TTC549 (cell line): Measurements from ENCODE around the gene DVL1.
"Not testable (repeated sequence)": the region's sequence is repeated elsewhere in the genome, so short reads cannot be mapped to it uniquely, and the experiment has no call there.

Experiments used
- FAIRE-seq: peaks from 2 replicates; lab custom pipeline; 2012; peaks lifted over from hg19 to GRCh38; lab: Jason Lieb, UNC

Gene DVL1

DNA sequence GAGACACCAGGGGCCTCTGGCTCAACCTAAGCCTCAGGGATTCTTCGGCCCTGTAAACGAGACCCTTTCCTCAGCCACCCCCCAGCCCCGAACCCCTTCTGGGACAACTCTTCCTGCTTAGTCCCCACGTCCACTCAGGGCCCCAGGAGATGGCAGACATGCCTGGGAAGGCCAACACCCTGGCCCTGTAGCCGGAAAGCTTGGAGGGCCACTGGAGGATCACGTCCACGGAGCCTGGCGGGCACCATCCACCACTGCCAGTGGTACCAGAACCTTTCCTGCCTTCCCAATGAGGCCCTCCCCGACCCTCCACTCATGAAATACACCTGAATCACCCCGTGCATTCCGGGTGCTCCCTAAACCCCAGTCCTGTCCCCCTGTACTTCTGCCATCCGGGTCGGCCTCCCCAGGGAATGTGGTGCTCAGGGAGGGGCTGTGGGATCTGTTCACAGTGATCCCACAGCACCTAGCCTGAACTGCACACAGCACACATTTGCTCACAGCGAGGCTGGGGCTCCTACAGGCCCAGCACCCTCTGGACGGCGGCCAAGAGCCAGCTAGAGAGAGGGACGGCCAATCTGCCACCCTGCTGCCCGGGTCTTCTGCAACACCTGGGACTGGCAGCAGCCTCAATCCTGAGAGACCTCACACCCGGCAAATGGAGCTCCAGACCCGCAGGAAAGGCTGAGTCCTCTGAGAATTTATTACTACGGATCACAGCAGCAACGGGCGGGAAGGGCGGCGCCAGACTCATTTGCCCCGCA, 24.0 kb upstream of the DVL1 start:
- FAIRE-seq = no peak

DNA sequence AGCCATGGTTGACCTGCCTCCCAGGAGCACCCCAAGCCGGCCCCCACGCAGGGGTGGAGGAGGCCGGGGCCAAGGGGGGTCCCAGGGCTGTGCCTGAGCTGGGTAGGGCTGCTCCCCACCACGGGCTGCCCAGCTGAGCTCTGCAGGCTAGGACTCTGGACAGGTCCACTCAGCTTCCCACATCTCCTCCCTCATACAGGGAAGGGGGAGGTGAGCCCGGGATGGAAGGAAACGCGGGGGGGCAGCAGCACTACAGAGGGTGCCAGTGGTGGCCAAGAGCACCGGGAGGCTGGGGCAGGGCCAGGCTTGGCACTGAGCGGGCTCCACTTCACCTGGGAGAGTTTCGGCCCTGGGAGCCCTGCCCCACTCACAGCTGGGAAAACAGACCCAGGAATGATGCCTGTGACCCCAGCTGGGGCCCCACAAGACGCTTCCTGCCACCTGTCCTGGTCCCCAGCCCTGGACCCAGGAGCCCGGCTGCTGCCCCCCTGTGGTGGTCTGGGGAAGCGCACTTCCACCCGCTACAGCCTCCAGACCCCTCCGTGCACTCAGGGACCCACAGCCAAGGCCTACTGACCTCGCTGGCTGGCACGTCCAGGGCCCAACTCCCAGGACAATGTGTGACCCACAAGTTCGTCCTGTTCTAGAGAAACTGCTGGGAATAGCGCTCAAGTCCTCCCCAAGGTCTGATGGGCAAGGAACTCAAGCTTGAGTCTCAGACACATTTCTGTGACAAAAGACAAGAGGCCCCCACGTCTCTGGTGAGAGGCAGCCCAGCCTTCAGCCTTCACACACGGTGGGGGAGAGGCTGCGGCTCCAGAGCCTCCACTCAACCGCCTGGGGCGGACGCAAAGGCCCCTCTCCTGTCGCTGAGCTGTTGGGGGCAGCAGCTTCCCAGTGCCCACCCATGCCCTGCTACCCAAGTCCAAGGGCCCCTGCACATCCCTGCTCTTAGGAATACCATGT, 22.8 kb upstream of the DVL1 start:
- FAIRE-seq = no peak

DNA sequence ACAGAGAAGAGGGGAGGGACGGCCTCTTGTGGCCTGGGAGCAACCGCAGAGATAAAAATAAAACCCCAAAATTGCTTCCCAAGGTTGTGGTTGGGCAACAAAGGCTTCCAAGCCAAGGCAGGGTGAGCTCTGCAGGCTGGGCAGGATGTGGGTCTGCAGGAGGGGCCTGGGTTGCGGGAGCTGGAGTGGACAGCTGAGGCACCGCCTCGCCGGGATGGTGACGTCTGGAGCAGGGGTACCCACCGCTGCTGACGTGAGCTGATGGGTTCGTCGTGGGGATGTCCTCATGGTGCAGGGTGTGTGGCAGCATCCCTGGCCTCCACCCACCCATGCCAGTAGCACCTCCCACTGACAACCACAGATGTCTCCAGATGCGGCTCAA, 22.1 kb upstream of the DVL1 start:
- no peak for FAIRE-seq

DNA sequence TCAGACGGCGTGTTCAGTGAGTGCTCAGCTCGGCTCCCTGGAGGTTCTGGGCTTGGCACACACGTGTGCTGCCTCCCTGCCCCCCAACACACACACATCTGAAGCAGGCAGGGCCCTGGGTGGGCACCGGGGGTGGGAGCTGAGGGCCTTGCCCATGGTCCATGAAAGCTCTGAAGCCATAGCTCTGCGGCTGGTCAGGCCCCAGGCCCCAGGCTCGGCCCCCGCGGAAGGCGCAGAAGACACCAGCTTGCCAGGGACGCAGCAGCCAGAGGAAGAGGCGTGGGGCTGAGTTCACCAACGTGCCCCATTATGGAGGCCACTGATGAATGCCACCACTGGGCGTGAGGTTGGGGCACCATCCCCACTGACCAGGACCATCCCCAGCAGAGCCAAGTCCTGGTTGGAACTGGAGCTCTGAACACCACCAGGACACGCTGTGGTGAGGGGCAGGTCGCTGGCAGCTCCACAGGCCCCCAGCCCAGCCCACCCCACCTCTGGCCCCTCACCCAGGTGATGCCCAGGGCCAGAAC, 21.6 kb upstream of the DVL1 start:
- FAIRE-seq = no peak

DNA sequence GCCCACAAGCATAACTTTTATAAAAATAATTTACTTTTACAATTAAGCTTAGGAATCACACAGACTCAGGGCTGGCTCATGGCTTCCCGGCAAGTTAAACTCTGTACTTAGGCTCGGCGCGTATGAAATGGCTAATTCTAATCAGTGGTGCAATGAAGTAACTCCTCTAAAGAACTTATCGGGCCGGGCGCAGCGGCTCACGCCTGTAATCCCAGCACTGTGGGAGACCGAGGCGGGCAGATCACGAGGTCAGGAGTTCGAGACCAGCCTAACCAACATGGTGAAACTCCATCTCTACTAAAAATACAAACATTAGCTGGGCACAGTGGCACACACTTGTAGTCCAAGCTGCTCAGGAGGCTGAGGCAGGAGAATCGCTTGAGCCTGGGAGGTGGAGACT, 20.9 kb upstream of the DVL1 start:
- FAIRE-seq = not testable (repeated sequence)

DNA sequence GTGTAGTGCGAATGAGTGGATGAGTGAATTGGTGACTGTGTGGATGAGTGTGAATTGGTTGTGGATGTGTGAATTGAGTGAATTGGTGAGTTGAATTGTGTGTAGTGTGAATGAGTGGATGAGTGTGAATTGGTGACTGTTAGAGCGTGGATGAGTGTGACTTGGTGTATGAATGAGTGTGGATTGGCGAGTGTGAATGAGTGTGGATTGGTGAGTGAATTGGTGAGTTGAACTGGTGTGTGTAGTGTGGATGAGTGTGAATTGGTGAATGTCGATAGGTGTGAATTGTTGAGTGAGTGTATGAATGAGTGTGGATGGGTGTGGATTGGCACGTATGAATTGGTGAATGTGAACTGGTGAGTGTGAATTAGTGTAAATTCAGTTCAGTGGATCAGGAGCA, 18.1 kb upstream of the DVL1 start:
- FAIRE-seq = no peak

DNA sequence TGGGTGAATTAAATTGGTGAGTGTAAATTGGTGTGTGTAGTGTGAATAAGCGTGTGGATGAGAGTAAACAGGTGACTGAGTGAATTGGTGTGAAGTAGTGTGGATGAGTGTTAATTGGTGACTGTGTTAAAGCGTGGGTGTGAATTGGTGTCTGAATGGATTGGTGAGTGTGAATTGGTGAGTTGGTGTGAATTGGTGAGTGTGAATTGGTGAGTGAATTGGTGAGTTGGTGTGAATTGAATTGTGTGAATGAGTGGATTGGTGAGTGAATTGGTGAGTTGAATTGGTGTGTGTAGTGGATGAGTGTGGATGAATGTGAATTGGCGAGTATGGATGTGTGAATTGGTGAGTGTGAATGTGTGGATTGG, 17.5 kb upstream of the DVL1 start:
- FAIRE-seq = no peak

DNA sequence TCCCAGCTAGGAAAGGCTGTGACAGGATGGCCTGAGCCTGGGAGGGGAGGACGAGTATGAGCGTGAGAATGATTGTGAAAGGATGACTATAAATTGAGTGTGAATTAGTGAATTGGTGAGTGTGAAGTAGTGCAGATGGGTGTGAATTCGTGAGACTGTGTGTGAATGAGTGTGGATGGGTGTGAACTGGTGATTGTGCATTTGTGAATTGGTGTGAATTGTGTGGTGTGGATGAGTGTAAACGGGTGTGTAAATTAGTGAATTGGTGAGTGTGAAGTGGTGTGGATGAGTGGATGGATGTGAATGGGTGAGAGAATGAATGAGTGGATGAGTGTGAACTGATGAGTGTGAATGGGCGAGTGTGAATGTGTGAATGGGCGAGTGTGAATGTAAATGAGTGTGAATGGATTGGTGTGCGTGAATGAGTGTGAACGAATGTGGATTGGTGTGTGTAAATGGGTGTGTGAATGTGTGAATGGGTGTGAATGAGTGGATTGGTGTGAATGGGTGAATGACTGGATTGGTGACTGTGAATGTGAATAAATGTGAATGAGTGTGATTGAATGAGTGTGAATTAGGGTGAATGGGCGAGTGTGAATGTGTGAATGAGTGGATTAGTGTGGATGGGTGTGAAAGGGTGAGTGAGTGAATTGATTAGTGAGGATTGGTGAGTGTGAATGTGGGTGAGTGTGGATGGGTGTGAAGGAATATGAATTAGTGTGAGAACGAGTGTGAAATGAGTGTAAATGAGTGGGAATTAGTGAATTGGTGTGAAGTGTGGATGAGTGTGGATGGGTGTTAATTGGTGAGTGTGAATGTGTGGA, 16.9 kb upstream of the DVL1 start:
- FAIRE-seq = no peak

DNA sequence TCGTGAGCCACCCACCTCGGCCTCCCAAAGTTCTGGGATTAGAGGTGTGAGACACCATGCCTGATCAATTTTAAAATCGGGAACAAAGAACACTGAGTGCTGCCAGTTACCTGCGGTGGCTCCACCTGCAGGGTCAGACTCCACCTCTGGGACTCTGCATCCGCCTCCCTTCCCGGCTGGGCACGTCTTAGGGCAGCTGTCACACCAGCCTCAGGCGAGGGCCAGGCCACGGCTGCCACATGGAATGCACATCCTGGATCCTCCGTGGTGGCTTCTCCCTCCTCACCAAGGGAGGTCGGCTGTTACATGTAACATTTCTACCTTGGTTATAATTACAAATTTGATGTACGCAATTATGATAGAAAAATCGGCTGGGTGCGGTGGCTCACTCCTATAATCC, 15.0 kb upstream of the DVL1 start:
- FAIRE-seq = no peak

DNA sequence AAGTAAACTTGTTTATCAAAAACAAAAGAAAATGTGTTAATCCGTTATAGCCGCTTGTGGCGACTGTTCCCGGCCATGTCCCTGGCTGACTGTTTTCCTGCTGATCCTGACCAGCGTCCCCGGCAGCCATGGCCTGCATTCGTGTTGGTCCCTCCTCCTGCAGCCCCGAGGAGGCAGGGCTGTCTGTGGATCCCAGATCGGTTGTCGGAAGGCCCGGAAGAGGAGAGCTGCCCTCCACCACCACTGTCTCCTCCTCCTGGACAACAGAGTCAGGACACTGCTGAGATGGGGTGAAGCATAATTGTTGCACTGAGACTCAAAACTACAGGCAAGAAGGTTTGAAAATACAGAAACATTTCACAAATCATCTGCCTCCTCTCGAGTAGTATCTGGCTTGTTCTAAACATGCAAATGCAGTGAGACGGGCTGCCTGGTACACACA, 12.8 kb upstream of the DVL1 start:
- FAIRE-seq = no peak

DNA sequence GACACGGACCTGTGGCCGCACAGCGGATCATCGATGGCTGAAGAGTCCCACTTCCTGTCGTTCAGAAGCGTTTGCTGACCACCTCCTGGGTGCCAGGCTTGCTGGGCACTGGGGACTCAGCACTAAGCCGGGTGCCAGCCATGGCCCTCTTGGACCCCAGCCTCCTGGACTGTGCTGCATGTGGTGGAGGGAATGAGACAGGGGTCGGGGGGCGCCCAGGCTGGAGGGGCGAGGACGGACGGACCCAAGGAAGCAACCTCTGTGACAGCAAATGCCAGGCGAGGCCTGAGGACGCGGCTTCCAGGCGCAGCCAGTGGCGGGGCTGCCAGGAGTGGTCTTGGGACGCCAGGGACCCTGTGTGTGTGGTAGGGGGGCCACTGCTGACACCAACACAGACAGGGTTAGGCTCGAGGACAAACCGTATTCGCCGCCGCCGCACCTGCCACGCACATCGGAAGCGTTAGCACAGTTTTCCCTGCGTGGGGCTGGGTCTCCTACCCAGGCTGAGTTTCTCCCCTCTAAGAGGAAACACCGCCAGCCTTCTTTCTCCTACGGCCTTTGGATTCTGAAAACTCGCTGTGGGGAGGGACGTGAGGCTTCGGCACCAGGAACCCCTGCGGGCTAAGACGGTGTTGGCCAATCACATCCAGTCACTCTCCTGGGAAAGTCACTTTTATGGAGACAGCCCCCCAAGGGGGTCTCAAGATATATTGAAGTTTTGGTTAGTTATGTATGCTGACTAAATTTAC, 12.2 kb upstream of the DVL1 start:
- no peak for FAIRE-seq

DNA sequence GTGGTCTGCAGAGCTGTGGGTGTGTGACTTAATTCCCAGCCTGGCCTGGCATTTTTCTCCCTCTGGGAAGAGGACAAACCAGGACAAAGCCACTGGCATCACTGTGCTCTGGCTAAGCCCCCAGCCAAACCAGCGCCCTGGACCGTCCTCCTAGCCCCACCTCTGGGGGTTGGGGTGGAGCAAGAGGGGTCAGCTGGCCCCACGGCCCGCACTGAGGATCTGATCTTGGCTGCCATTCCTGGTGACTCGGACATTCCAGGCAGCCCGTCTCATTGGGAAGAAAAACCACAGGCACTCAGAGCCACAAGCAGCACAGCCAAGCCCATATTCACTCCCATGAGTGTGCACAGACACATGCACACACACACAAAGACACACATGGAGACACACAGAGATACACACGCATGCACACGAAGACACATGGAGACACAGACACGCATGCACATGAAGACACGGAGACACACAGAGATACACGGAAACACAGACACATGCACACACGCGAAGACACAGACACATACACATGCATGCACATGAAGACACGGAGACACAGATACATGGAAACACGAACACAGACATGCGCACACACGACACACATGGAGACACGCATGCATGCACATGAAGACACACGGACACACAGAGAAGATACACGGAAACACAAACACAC, 11.4 kb upstream of the DVL1 start:
- no peak for FAIRE-seq

DNA sequence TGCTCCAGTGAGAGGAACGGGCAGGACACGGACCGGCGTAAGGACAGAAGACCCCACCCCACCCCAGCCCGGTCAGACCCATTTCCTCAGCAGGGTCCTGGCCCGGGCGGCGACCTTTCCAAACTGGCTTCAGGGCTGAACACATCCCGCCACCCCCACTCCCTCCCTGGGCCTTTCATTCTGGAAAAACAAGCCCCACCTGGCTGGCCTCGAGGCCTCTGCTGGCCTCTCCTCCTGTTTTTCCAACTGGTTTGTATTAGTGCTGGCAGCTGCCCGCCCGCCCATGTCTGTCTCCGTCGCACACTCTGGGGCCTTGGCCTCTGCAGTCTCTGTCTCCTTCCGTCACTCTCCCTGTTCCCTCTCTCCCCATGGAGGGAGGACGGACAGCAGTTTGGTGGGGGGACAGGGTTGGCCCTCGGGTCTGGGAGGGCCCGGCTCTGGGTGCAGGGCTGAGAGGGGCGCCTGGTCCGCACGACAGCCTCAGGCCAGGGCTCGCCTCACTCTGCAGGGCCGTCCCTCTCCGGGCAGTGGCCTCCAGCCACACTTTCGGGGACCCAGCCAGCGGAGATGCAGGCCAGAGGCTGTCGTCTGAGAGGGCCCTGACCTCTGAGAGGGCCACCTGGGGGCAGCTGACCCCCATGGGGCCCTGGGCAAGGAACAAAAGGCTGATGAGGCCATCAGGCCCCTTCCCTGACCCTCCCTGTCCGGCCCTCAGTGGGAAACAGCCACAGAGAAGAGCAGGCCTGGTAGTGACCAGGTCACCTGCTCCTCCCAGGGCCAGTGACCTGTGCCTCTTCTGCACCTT, 10.6 kb upstream of the DVL1 start:
- FAIRE-seq = no peak

DNA sequence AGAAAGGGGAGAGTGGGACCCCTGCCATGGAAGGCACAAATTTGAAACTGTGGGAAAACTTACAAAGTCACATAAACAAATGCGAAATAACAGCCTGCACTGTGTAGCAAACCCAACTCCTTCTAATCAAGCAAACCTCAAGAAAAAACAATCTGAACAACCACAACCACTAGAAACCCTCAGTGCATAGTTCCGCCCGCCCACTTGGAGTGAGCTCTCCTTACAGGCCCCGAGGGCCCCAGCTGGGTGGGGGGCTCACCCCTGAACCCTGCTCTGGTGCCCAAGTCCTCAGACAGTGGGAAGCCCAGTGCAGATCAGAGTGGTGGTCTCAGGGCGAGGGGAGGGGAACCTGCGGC, 10.1 kb upstream of the DVL1 start:
- no peak for FAIRE-seq

DNA sequence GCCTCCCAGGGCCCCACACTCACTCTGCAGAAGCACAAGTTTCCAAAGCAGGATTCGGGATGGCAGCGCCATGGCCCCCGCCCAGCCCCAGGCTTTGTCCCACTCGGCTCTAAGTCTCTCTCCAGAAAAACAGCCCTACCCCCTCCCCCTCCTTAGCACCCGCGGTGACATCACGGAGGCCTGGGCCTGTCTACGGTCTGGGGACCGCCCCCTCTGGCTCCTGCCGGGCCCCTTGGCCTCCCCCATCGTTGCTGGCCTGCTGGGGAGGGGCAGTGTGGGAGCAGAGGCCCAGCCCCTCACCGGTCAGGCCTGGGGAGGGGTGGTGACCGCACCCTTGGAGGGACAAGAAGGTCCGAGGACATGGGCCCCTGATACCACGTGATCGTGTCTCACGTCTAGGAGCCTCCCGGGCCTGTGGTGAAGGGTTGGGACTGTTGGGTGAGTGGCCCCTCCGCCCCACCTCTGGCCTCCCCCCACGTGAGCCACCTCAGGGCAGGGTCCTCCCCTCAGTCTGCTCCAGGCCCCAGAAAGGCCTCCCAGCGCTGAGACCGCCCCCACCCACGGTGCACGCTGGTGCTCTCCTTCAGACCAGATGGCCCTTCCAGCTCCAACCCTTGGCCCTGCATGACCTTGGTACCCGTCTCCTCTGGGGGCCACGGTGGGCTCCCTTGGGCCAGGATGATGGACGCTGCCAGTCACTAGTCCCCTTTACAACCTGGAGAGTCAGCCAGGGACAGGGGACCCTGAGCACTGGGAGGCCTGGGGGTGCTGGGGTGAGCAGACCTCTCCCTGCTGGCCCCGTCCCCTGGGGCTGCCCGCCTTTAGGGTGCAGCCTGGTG, 9.4 kb upstream of the DVL1 start, which contains the start of gene MXRA8:
TSS of gene MXRA8 (minus strand) at position 123 of the 839 bp plus-strand sequence. CDS start at position 72, 51 bp downstream.
- peak; percentile 72 for FAIRE-seq

DNA sequence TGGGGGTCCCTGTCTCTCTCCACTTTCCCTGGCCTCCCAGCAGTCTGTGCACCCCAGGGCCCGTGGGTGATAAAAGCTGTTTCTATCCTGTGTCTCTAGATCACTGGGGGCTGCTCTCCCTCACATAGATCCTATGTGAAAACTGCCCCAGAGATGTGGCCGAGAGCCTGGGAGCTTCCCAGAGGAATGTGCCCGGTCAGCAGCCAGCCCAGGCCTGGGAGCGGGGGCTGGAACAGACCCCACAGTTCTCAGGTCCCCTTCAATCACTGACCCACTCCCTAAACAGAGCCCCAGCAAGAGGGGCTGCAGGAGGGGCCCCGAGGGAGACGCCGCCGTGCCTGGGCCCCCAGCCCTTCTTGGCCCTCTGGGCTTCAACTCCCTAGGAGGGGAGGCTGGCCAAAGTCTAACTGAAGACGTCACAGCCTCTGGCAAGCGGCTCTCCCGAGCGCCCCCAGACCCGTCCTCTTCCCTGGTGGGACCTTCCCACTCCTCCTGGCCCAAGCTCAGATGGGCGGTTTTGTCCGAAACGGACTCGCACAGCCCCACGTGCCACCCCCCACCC, 8.7 kb upstream of the DVL1 start:
- no peak for FAIRE-seq

DNA sequence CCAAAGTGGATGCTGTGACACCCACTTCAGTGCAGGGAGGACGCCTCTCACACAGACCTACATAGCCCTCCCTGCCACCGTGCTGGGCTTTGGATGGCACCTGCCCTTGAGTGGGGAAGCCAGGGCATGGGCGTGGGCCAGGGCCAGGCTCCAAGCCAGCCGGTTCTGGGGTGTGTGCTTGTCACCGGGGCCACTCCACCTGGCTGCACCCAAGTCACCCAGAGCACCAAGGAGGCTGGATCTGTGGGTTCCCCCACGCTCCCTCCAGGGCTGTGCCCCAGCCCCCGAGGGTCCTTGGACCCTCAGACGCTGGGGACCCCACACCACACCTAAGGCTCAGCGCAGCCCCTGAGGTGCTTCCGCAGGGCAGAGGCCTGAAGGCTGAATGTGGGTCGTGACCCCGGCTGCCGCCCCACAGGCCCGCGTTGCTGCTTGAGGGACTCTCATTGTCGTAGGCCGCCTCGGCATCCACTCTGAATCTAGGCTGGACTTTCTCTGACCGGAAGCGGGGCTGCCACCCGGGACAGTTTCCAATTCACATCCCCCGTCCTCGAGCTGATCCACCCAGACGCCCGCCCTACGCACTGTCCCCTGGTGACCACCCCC, 7.7 kb upstream of the DVL1 start:
- no peak for FAIRE-seq

DNA sequence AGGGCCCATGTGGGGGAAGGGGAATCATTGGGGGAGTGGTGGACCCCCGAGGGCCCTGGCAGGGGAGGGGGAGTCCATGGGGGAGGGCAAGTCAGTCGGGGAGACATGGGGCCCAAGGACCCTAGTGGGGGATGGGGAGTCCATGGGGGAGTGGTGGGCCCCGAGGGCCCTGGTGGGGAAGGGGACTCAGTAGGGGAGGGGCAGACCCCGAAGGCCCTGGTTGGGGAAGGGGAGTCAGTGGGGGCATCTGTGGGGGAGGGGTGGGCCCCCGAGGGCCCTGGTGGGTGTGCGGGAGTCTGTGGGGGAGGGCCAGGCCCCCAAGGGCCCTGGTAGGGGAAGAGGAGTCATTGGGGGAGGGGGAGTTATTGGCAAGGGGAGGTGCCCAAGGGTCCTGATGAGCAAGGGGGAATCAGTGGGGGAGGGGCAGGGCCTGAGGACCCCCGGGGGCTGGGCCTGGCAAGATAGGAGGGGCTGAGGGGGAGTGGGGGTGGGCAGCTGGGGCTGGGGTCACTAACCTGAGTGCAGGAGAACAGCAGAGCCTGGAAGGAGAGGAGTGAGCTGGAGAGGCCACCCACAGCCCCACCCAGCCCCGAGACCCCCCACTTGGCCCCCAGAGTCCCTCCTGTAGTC, 7.1 kb upstream of the DVL1 start:
- no peak for FAIRE-seq
